CD4-positive, alpha-beta T cell treated with Interleukin-4 for 4 hours (primary cell): Measurements from ENCODE around the gene EPC2.

Source experiments
- DNase-seq: peaks from one replicate; pipeline ENCODE4 v3.0.0-alpha.2; 2020

Gene EPC2

GRCh38 chr2:148643998-148644882 is at the start of gene EPC2:
TSS of gene EPC2 (plus strand) at chr2:148644751. CDS start at chr2:148645018, 267 bp downstream.
- peak; percentile 89 for DNase-seq

GRCh38 chr2:148596018-148596417 is 48.5 kb upstream of the EPC2 start:
- DNase-seq: no peak

GRCh38 chr2:148599109-148599991 is 45.2 kb upstream of the EPC2 start:
- DNase-seq: no peak

- no peak for DNase-seq
Observed at GRCh38 chr2:148602885-148603561, 41.5 kb upstream of the EPC2 start.

GRCh38 chr2:148603562-148603920 is 41.0 kb upstream of the EPC2 start:
- no peak for DNase-seq

GRCh38 chr2:148604927-148605326 is 39.6 kb upstream of the EPC2 start:
- DNase-seq: no peak

GRCh38 chr2:148607566-148607965 is 37.0 kb upstream of the EPC2 start:
- DNase-seq: no peak

- no peak for DNase-seq
Observed at GRCh38 chr2:148613231-148614013, 31.1 kb upstream of the EPC2 start.

- no peak for DNase-seq
Observed at GRCh38 chr2:148614014-148614321, 30.6 kb upstream of the EPC2 start.

- DNase-seq: no peak
Observed at GRCh38 chr2:148614322-148615049, 30.1 kb upstream of the EPC2 start.

GRCh38 chr2:148615381-148615841 is 29.1 kb upstream of the EPC2 start:
- no peak for DNase-seq

GRCh38 chr2:148616662-148617061 is 27.9 kb upstream of the EPC2 start:
- no peak for DNase-seq

- no peak for DNase-seq
Observed at GRCh38 chr2:148617219-148617618, 27.3 kb upstream of the EPC2 start.

GRCh38 chr2:148619560-148620195 is 24.9 kb upstream of the EPC2 start:
- no peak for DNase-seq

GRCh38 chr2:148622366-148622765 is 22.2 kb upstream of the EPC2 start:
- no peak for DNase-seq

- no peak for DNase-seq
Observed at GRCh38 chr2:148623086-148623485, 21.5 kb upstream of the EPC2 start.

- no peak for DNase-seq
Observed at GRCh38 chr2:148627224-148627623, 17.3 kb upstream of the EPC2 start.

GRCh38 chr2:148634749-148635148 is 9.8 kb upstream of the EPC2 start:
- no peak for DNase-seq

- no peak for DNase-seq
Observed at GRCh38 chr2:148638543-148638942, 6.0 kb upstream of the EPC2 start.

- DNase-seq: no peak
Observed at GRCh38 chr2:148640767-148641166, 3.8 kb upstream of the EPC2 start.

GRCh38 chr2:148642112-148642744 is 2.3 kb upstream of the EPC2 start:
- DNase-seq: no peak
